Loucy (cell line): ENCODE data around the gene PHOSPHO1.
"Not testable (repeated sequence)": the region's sequence is repeated elsewhere in the genome, so short reads cannot be mapped to it uniquely, and the experiment has no call there.

ENCODE experiments used
- H2AFZ ChIP-seq: fragments of 200-600 bp; sonication (generic); 2 replicates; pipeline ENCODE4 v1.6.0; 2016; ENCODE audit warnings: antibody characterized with exemption, mild to moderate bottlenecking, low read length, moderate library complexity
- H3F3A ChIP-seq: fragments of 200-600 bp; 2 replicates; pipeline ENCODE4 v1.6.0; 2016; ENCODE audit warnings: antibody characterized with exemption, low read depth, mild to moderate bottlenecking
- H3K27me3 ChIP-seq: fragments of 200-600 bp; sonication (generic); 2 replicates; pipeline ENCODE4 v1.6.1; 2014; ENCODE audit warnings: low read length, mild to moderate bottlenecking; ENCODE audit not compliant: insufficient read depth, poor library complexity, severe bottlenecking
- H3K36me3 ChIP-seq: fragments of 200-600 bp; sonication (generic); 2 replicates; pipeline ENCODE4 v1.6.1; 2016; ENCODE audit warnings: low read length; ENCODE audit not compliant: insufficient read depth
- H3K4me1 ChIP-seq: fragments of 200-600 bp; sonication (generic); 2 replicates; pipeline ENCODE4 v1.5.1; 2014; ENCODE audit warnings: low read length, mild to moderate bottlenecking; ENCODE audit not compliant: insufficient read depth, poor library complexity, severe bottlenecking
- H3K4me2 ChIP-seq: fragments of 200-600 bp; sonication (generic); 2 replicates; pipeline ENCODE4 v1.6.0; 2014; ENCODE audit warnings: antibody characterized with exemption, low read length, low read depth, mild to moderate bottlenecking; ENCODE audit not compliant: poor library complexity, severe bottlenecking
- H3K4me3 ChIP-seq: fragments of 200-600 bp; sonication (generic); 2 replicates; pipeline ENCODE4 v1.5.1; 2014; ENCODE audit warnings: low read length, mild to moderate bottlenecking, mixed read lengths; ENCODE audit not compliant: poor library complexity, severe bottlenecking
- H3K79me2 ChIP-seq: fragments of 200-600 bp; sonication (generic); 2 replicates; pipeline ENCODE4 v1.6.1; 2014; ENCODE audit warnings: low read length; ENCODE audit not compliant: insufficient read depth
- H3K9ac ChIP-seq: fragments of 200-600 bp; sonication (generic); 2 replicates; pipeline ENCODE4 v1.6.0; 2014; ENCODE audit warnings: mild to moderate bottlenecking, low read depth, low read length, moderate library complexity; ENCODE audit not compliant: poor library complexity, severe bottlenecking
- H3K9me2 ChIP-seq: fragments of 200-600 bp; sonication (generic); replicated peaks from 2 replicates; pipeline ENCODE4 v1.6.1; 2016; ENCODE audit warnings: low read depth, low read length, mixed read lengths
- H3K9me3 ChIP-seq: fragments of 200-600 bp; sonication (generic); 2 replicates; pipeline ENCODE4 v1.6.1; 2014; ENCODE audit warnings: mild to moderate bottlenecking, antibody characterized with exemption, low read length, low read depth; ENCODE audit not compliant: insufficient read depth
- H4K20me1 ChIP-seq: fragments of 200-600 bp; sonication (generic); 2 replicates; pipeline ENCODE4 v1.6.0; 2014; ENCODE audit warnings: antibody characterized with exemption, low read length, mild to moderate bottlenecking; ENCODE audit not compliant: insufficient read depth, poor library complexity, severe bottlenecking
- CTCF ChIP-seq: fragments of 200-600 bp; sonication (generic); conservative IDR thresholded peaks from 2 replicates; pipeline ENCODE4 v1.5.1; 2014; ENCODE audit warnings: mild to moderate bottlenecking, antibody characterized with exemption, low read length
- EZH2phosphoT487 ChIP-seq: fragments of 200-600 bp; IDR thresholded peaks from 2 replicates; pipeline ENCODE4 v1.6.1; 2018; ENCODE audit warnings: antibody characterized with exemption, mild to moderate bottlenecking, moderate library complexity, borderline replicate concordance

The PHOSPHO1 gene

GRCh38 chr17:49180303-49180702 is 50.3 kb downstream of the PHOSPHO1 start:
- H3K36me3 ChIP-seq: no peaks in the 10 kb centered on the region
- no peaks in the 10 kb centered on the region for H3K79me2 ChIP-seq
- TF ChIP-seq CTCF (peak; percentile 99), EZH2phosphoT487 (no peak)
- H3F3A ChIP-seq: no peaks in the 10 kb centered on the region
- H3K4me2 ChIP-seq: no peak overlapping the region
- H4K20me1 ChIP-seq: no peaks in the 10 kb centered on the region
- H3K4me1 ChIP-seq: peaks cover 8% of the 10 kb centered on the region
- no peaks in the 10 kb centered on the region for H3K27me3 ChIP-seq
- no peak overlapping the region for H3K9ac ChIP-seq
- H3K4me3 ChIP-seq: no peak overlapping the region
- peaks cover 25% of the 10 kb centered on the region for H3K9me3 ChIP-seq
- H3K9me2 ChIP-seq: no peaks in the 10 kb centered on the region
- H2AFZ ChIP-seq: no peak overlapping the region

GRCh38 chr17:49175978-49176377 is 54.6 kb downstream of the PHOSPHO1 start:
- not testable (repeated sequence) for H3K4me3 ChIP-seq, H3K4me2 ChIP-seq

More at GRCh38 chr17:49175978-49176377, 54.6 kb downstream of the PHOSPHO1 start:
- not testable (repeated sequence) for H3K4me1 ChIP-seq, H3K9ac ChIP-seq, H3K79me2 ChIP-seq, H3K27me3 ChIP-seq, H3F3A ChIP-seq, H3K9me2 ChIP-seq, H3K36me3 ChIP-seq, H4K20me1 ChIP-seq, H2AFZ ChIP-seq
- peaks cover 15% of the 10 kb centered on the region for H3K9me3 ChIP-seq
